Measurements from ENCODE around the gene PNPLA7.

DNA sequence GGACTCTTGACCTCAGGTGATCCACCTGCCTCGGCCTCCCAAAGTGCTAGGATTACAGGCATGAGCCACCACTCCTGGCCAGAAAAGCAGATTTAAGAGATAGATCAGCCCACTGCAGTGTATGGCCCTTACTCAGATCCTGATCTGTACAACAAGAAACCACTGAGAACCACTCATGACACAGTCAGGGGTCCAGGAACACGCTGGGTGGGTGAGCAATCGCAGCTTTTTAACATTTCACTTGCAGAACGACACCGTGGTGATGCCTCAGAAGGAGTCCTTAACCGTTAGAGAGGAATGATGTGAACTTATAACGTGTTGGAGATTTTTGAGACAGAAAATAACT lies 45.8 kb downstream of the PNPLA7 start:
- TF ChIP-seq, protein P1, sequence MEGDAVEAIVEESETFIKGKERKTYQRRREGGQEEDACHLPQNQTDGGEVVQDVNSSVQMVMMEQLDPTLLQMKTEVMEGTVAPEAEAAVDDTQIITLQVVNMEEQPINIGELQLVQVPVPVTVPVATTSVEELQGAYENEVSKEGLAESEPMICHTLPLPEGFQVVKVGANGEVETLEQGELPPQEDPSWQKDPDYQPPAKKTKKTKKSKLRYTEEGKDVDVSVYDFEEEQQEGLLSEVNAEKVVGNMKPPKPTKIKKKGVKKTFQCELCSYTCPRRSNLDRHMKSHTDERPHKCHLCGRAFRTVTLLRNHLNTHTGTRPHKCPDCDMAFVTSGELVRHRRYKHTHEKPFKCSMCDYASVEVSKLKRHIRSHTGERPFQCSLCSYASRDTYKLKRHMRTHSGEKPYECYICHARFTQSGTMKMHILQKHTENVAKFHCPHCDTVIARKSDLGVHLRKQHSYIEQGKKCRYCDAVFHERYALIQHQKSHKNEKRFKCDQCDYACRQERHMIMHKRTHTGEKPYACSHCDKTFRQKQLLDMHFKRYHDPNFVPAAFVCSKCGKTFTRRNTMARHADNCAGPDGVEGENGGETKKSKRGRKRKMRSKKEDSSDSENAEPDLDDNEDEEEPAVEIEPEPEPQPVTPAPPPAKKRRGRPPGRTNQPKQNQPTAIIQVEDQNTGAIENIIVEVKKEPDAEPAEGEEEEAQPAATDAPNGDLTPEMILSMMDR (IDR thresholded peaks at IDR 0.05 in 2 of 3, conservative IDR thresholded peaks at IDR 0.05 in 1 of 3; ENCODE audit: borderline replicate concordance in 1 of 3, insufficient read depth in 1 of 3, low read depth in 2 of 3, low read length in 2 of 3): no peak
- TF ChIP-seq SIN3A (IDR thresholded peaks at IDR 0.05; ENCODE audit: low read depth) (no peak), POLR2A (IDR thresholded peaks at IDR 0.05; ENCODE audit: borderline replicate concordance, extremely low read depth, insufficient read depth, insufficient read length) (no peak), ZNF274 (IDR thresholded peaks at IDR 0.05; ENCODE audit: low read depth, low read length) (no peak), EGR1 (IDR thresholded peaks at IDR 0.05; ENCODE audit: low read depth) (no peak), POLR2AphosphoS5 (IDR thresholded peaks at IDR 0.05; ENCODE audit: low read depth, low read length) (no peak), CEBPB (IDR thresholded peaks at IDR 0.05; ENCODE audit: low read depth) (no peak), JUND (IDR thresholded peaks at IDR 0.05) (no peak), EZH2 (IDR thresholded peaks at IDR 0.05) (no peak), TCF7L2 (IDR thresholded peaks at IDR 0.05; ENCODE audit: borderline replicate concordance, extremely low read depth, insufficient read depth, insufficient read length) (no peak), ZFX (IDR thresholded peaks at IDR 0.05) (no peak), SP1 (IDR thresholded peaks at IDR 0.05; ENCODE audit: low read depth) (no peak), ATF3 (IDR thresholded peaks at IDR 0.05) (no peak)
- TF ChIP-seq, protein P2, sequence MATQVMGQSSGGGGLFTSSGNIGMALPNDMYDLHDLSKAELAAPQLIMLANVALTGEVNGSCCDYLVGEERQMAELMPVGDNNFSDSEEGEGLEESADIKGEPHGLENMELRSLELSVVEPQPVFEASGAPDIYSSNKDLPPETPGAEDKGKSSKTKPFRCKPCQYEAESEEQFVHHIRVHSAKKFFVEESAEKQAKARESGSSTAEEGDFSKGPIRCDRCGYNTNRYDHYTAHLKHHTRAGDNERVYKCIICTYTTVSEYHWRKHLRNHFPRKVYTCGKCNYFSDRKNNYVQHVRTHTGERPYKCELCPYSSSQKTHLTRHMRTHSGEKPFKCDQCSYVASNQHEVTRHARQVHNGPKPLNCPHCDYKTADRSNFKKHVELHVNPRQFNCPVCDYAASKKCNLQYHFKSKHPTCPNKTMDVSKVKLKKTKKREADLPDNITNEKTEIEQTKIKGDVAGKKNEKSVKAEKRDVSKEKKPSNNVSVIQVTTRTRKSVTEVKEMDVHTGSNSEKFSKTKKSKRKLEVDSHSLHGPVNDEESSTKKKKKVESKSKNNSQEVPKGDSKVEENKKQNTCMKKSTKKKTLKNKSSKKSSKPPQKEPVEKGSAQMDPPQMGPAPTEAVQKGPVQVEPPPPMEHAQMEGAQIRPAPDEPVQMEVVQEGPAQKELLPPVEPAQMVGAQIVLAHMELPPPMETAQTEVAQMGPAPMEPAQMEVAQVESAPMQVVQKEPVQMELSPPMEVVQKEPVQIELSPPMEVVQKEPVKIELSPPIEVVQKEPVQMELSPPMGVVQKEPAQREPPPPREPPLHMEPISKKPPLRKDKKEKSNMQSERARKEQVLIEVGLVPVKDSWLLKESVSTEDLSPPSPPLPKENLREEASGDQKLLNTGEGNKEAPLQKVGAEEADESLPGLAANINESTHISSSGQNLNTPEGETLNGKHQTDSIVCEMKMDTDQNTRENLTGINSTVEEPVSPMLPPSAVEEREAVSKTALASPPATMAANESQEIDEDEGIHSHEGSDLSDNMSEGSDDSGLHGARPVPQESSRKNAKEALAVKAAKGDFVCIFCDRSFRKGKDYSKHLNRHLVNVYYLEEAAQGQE (IDR thresholded peaks at IDR 0.05; ENCODE audit: low read depth): no peak
